ENCODE results near the gene SNAPC3. TPM values are rescaled to one million over a fixed set of nuclear protein-coding genes. Genes with fewer than 3 reads are reported as not detected.

SNAPC3 gene
- polyA plus RNA-seq, 2 of the 4 experiments (the other 2 are of a cell fraction) = 28.9 to 35.1 TPM

GRCh38 chr9:15416880-15417279, 5.8 kb upstream of the SNAPC3 start:
- ChIA-PET CTCF (interaction anchor here (0.8 to 2.0 kb wide), 11 partner anchors 12 to 313 kb away, joined by 3 to 10 read pairs (median 4); partner anchors contain the start of gene CCDC171), POLR2A (no interaction called here)
- WGBS (ENCODE audit: missing lambda C conversion rate) = 72% methylated on average over 2 of the region's 2 CpGs
- Histone ChIP-seq H3K4me3 (no peak overlapping the region), H3K27ac (no peak overlapping the region), H3K4me1 (peaks cover 3% of the 10 kb centered on the region), H3K9me3 (no peaks in the 10 kb centered on the region), H3K4me2 (no peak overlapping the region)
- TF ChIP-seq REST (IDR thresholded peaks at IDR 0.05) = no peak
- TF ChIP-seq CHD2 (IDR thresholded peaks at IDR 0.05; ENCODE audit: low read length, partially characterized antibody) = no peak
- no peak for TF ChIP-seq SREBF2 (IDR thresholded peaks at IDR 0.05)
- peak; percentile 63 for TF ChIP-seq SMC3 (IDR thresholded peaks at IDR 0.05)
- no peak for TF ChIP-seq GATA3 (IDR thresholded peaks at IDR 0.05; ENCODE audit: borderline replicate concordance)
- no peak for TF ChIP-seq ZSCAN20 (CRISPR knock-in tag; IDR thresholded peaks at IDR 0.05)
- no peak for TF ChIP-seq MYC (IDR thresholded peaks at IDR 0.05; ENCODE audit: borderline replicate concordance, low read length)
- TF ChIP-seq MAFK (IDR thresholded peaks at IDR 0.05; ENCODE audit: partially characterized antibody) = no peak
- no peak for TF ChIP-seq RNF2 (IDR thresholded peaks at IDR 0.05; ENCODE audit: borderline replicate concordance, low read depth)
- peak; percentile 75 to 79 for TF ChIP-seq RAD21 (conservative IDR thresholded peaks at IDR 0.05 in 1 of 2, IDR thresholded peaks at IDR 0.05 in 1 of 2)
- no peak for TF ChIP-seq ESRRA (IDR thresholded peaks at IDR 0.05; ENCODE audit: borderline replicate concordance, low read length)
- no peak for TF ChIP-seq HMGXB4 (CRISPR knock-in tag; IDR thresholded peaks at IDR 0.05; ENCODE audit: borderline replicate concordance)
- TF ChIP-seq PBX3 (IDR thresholded peaks at IDR 0.05) = no peak
- TF ChIP-seq PHF8 (IDR thresholded peaks at IDR 0.05; ENCODE audit: borderline replicate concordance, low read depth) = no peak
- peak; percentile 62 for TF ChIP-seq CTCF (IDR thresholded peaks at IDR 0.05)
- no peak for TF ChIP-seq POLR2A (IDR thresholded peaks at IDR 0.05; ENCODE audit: low read length)
- TF ChIP-seq JUN (IDR thresholded peaks at IDR 0.05) = no peak
- TF ChIP-seq HOXB13 (CRISPR knock-in tag; IDR thresholded peaks at IDR 0.05; ENCODE audit: low read depth) = no peak
- no peak for TF ChIP-seq TFCP2L1 (CRISPR knock-in tag; IDR thresholded peaks at IDR 0.05)
- TF ChIP-seq HES2 (IDR thresholded peaks at IDR 0.05) = no peak
- peak; percentile 54 to 77; a peak in 4 of 6 replicates for ATAC-seq
- no peak for FAIRE-seq
- peak in 1 of 2 experiments; percentile 52 for DNase-seq (ENCODE audit: low read depth in 1 of 2, low spot score in 1 of 2)
